HepG2 (cell line): Measurements from ENCODE around the gene TCF12. TPM values are rescaled to one million over a fixed set of nuclear protein-coding genes. Genes with fewer than 3 reads are reported as not detected.

Experiments
- ATAC-seq: fragments of 200-7000 bp; cut with Tn5 transposase; 3 replicates; pipeline ENCODE4 v1.9.1; 2020; ENCODE audit warnings: mild to moderate bottlenecking, moderate library complexity
- BruUV-seq: library from RNA; stranded (reverse); fragments of 400-500 nt; replicated peaks from 2 replicates; lab custom pipeline; 2021; lab: Mats Ljungman, UMichigan
- CTCF ChIA-PET: fragments of 300-600 bp; formaldehyde crosslinking; extraction: SDS; loops from one replicate; lab custom pipeline; 2021; ENCODE audit warnings: low total read pairs, inconsistent platforms, low intra/inter-chr PET ratio; lab: Yijun Ruan, JAX
- POLR2A ChIA-PET: fragments of 350-600 bp; sonication (Branson Sonifier 250); formaldehyde crosslinking; loops from one replicate; lab custom pipeline; 2020; ENCODE audit warnings: antibody characterized with exemption, inconsistent platforms; lab: Yijun Ruan, JAX
- DNase-seq: peaks from one replicate; pipeline ENCODE4 v3.0.0-alpha.2; 2015; ENCODE audit warnings: low spot score
- FAIRE-seq: peaks from 3 replicates; lab custom pipeline; 2011; peaks lifted over from hg19 to GRCh38; lab: Jason Lieb, UNC
- H2AFZ ChIP-seq: one replicate; pipeline ENCODE4 v1.6.1; 2011; ENCODE audit warnings: low read length, inconsistent platforms
- H3K27ac ChIP-seq: fragments of 300-600 bp; 3 replicates; pipeline ENCODE4 v1.8.0; 2011; ENCODE audit warnings: mixed run types, mild to moderate bottlenecking, mixed read lengths, low read length, inconsistent platforms; ENCODE audit not compliant: insufficient read depth; ENCODE audit errors: extremely low read length
- H3K27me3 ChIP-seq, 2 experiments: fragments of 200-600 bp in 1 of 2; 2 replicates in 1 of 2; 3 replicates in 1 of 2; pipeline versions ENCODE4 v1.6.0 to v1.8.0; 2011; ENCODE audit warnings: low read length in 2 of 2, mild to moderate bottlenecking in 2 of 2, moderate library complexity in 2 of 2, inconsistent platforms in 1 of 2; ENCODE audit not compliant: insufficient read depth in 2 of 2, control insufficient read depth in 1 of 2
- H3K36me3 ChIP-seq, 2 experiments: fragments of 200-600 bp in 1 of 2; replicated peaks in 1 of 2; 2 replicates in 1 of 2; 3 replicates in 1 of 2; pipeline versions ENCODE4 v1.5.1 to v1.8.0; 2011; ENCODE audit warnings: low read length in 2 of 2, inconsistent platforms in 1 of 2; ENCODE audit not compliant: insufficient read depth in 2 of 2, control insufficient read depth in 1 of 2
- H3K4me1 ChIP-seq: 2 replicates; pipeline ENCODE4 v1.5.1; 2012; ENCODE audit warnings: low read length, inconsistent platforms; ENCODE audit not compliant: insufficient read depth
- H3K4me2 ChIP-seq: 2 replicates; pipeline ENCODE4 v1.6.0; 2011; ENCODE audit warnings: low read depth, low read length, inconsistent platforms
- H3K4me3 ChIP-seq, 3 experiments: fragments of 200-600 bp in 1 of 3; sonication (generic), shearing (Covaris generic) in 1 of 3; replicated peaks in 1 of 3; 2 replicates each; pipeline ENCODE4 v1.5.1; 2011 to 2016; ENCODE audit warnings: low read length in 3 of 3, inconsistent platforms in 2 of 3, low read depth in 2 of 3, mild to moderate bottlenecking in 2 of 3, control low read depth in 1 of 3, mixed read lengths in 1 of 3; ENCODE audit not compliant: insufficient read depth in 1 of 3
- H3K79me2 ChIP-seq: one replicate; pipeline ENCODE4 v1.6.1; 2011; ENCODE audit warnings: low read length, inconsistent platforms; ENCODE audit not compliant: insufficient read depth
- H3K9ac ChIP-seq: 2 replicates; pipeline ENCODE4 v1.6.0; 2011; ENCODE audit warnings: mild to moderate bottlenecking, low read depth, low read length, inconsistent platforms; ENCODE audit not compliant: insufficient read depth
- H3K9me3 ChIP-seq: 2 replicates; pipeline ENCODE4 v1.5.1; 2012; ENCODE audit warnings: mild to moderate bottlenecking, low read length
- H4K20me1 ChIP-seq: 2 replicates; pipeline ENCODE4 v1.6.0; 2011; ENCODE audit warnings: inconsistent platforms, mild to moderate bottlenecking, low read length, moderate library complexity; ENCODE audit not compliant: insufficient read depth
- CEBPG ChIP-seq: IDR thresholded peaks from 2 replicates; pipeline ENCODE4 v1.6.1; 2016
- DMAP1 ChIP-seq: IDR thresholded peaks from 2 replicates; pipeline ENCODE4 v1.6.1; 2016
- FOXA1 ChIP-seq, 2 experiments: fragments of 450-650 bp in 1 of 2; sonication (generic) in 1 of 2; formaldehyde crosslinking in 1 of 2; IDR thresholded peaks; 2 replicates each; pipeline versions ENCODE4 v1.4.0 to v1.6.1; 2016 to 2020; ENCODE audit warnings: missing genetic modification reagents in 1 of 2
- NKX3-1 ChIP-seq: sonication (generic); formaldehyde crosslinking; IDR thresholded peaks from 2 replicates; pipeline ENCODE4 v1.5.0; 2020; ENCODE audit warnings: missing genetic modification reagents
- NPAS2 ChIP-seq: sonication (generic); formaldehyde crosslinking; IDR thresholded peaks from 2 replicates; pipeline ENCODE4 v1.8.0; 2022; ENCODE audit warnings: mild to moderate bottlenecking, missing genetic modification reagents, borderline replicate concordance
- SKI ChIP-seq: fragments of 450-650 bp; IDR thresholded peaks from one replicate; pipeline ENCODE4 v1.6.1; 2018; ENCODE audit warnings: mild to moderate bottlenecking; ENCODE audit not compliant: partially characterized antibody
- SRSF1 ChIP-seq: fragments of 200-400 bp; formaldehyde crosslinking; optimal IDR thresholded peaks from 2 replicates; pipeline ENCODE3; 2017; ENCODE audit warnings: mild to moderate bottlenecking, low read depth, low read length, moderate library complexity
- ZBTB43 ChIP-seq: sonication (generic); formaldehyde crosslinking; conservative IDR thresholded peaks from 2 replicates; pipeline ENCODE4 v1.4.0; 2020; ENCODE audit warnings: missing genetic modification reagents
- ZNF484 ChIP-seq: sonication (generic); formaldehyde crosslinking; IDR thresholded peaks from 2 replicates; pipeline ENCODE4 v1.5.1; 2020; ENCODE audit warnings: mild to moderate bottlenecking, low read depth, missing genetic modification reagents, borderline replicate concordance
- ZNF546 ChIP-seq: sonication (generic); formaldehyde crosslinking; conservative IDR thresholded peaks from 2 replicates; pipeline ENCODE4 v1.8.1; 2023; ENCODE audit warnings: mild to moderate bottlenecking, missing genetic modification reagents
- WGBS: methylation state at CpG from one replicate; pipeline ENCODE4 v1.1.6; 2017; ENCODE audit warnings: low lambda C conversion rate; 5-methylcytosine and 5-hydroxymethylcytosine counted together
- in situ Hi-C: cut with HindIII; loops from 2 replicates; pipeline ENCODE4 v1.10.0; 2017; ENCODE audit warnings: low pct_unique_long_range_greater_than_20kb; ENCODE audit not compliant: extremely low pct_ligation_motif_present
- intact Hi-C: fragments of 100-400 bp; cut with micrococcal nuclease; formaldehyde crosslinking; loops from one replicate; pipeline ENCODE4 v1.10.0; 2022; ENCODE audit not compliant: unreplicated experiment
- polyA plus RNA-seq, 8 experiments: library from polyadenylated mRNA; depleted of rRNA in 3 of 8; stranded (reverse) in 7 of 8; unstranded in 1 of 8; fragments of >200 nt; fragmentation: Illumina TruSeq in 4 of 8; extraction: Trizol in 4 of 8; gene quantifications; 2 replicates each; pipeline versions ENCODE4 v1.2.1 to v1.2.3, GENCODE V29; 2011 to 2016; ENCODE audit warnings: low read depth in 4 of 8, missing spikeins in 1 of 8, mixed read lengths in 1 of 8; ENCODE audit not compliant: insufficient read depth in 1 of 8
- total RNA-seq, 5 experiments: library from RNA; depleted of rRNA; stranded (reverse); fragments of >200 nt; fragmentation: Illumina TruSeq; extraction: Trizol; gene quantifications; 2 replicates each; pipeline ENCODE4 v1.2.3, GENCODE V29; 2016; ENCODE audit warnings: low read depth in 1 of 5
- TF ChIP-seq, protein P1 (sequence below): sonication (generic); formaldehyde crosslinking; IDR thresholded peaks from 2 replicates; pipeline ENCODE4 v1.4.0; 2020; ENCODE audit warnings: low read depth, mild to moderate bottlenecking, missing genetic modification reagents
- TF ChIP-seq, protein P2 (sequence below): sonication (generic); formaldehyde crosslinking; conservative IDR thresholded peaks from 2 replicates; pipeline ENCODE4 v1.5.0; 2020; ENCODE audit warnings: missing genetic modification reagents

Gene TCF12
- total and polyA plus RNA-seq, 2 of the 13 experiments (the other 11 are each of a cell fraction or from before 2014, with no cell fraction given) = 48.6 to 51.1 TPM

DNA sequence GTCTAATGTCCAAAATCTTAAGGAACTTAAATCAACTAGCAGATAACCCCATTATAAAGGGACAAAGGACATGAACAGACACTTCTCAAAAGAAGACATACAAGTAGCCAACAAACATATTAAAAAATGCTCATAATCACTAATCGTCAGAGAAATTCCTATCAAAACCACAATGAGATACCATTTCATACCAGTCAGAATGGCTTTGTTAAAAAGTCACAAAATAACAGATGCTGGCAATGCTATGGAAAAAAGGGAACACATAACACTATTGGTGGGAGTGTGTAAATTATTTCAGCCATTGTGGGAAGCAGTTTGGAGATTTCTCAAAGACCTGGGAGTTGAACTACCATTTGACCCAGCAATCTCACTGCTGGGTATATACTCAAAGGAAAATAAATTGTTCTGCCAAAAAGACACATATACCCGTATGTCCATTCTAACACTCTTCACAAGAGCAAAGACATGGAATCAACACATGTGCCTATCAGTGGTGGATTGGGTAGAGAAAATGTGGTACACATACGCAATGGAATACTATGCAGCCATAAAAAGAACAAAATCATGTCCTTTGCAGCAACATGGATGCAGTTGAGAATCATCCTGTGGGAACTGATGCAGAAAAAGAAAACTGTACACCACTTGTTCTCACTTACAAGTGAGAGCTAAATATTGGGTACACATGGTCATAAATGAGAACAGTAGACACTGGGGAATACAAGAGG is 78.5 kb downstream of the TCF12 start:
- H3K4me2 ChIP-seq = no peak overlapping the region
- no peaks in the 10 kb centered on the region for H3K27me3 ChIP-seq
- H3K9me3 ChIP-seq = no peaks in the 10 kb centered on the region
- H3K36me3 ChIP-seq = peaks cover 0 to 15% of the 10 kb centered on the region in 2 experiments; a peak in 2 of 5 replicates
- WGBS = 65% methylated on average over 3 of the region's 3 CpGs
- ATAC-seq (no peak), FAIRE-seq (no peak), DNase-seq (no peak)
- CTCF ChIA-PET = no interaction called here
- BruUV-seq = TSS peak; percentile 11
- in situ Hi-C loops = no loop called here
- H3K4me1 ChIP-seq = no peaks in the 10 kb centered on the region
- H3K4me3 ChIP-seq = no peak overlapping the region
- H3K27ac ChIP-seq = no peak overlapping the region
- POLR2A ChIA-PET = no interaction called here
- intact Hi-C loops = no loop called here
- H2AFZ ChIP-seq = no peak overlapping the region
- no peak overlapping the region for H3K9ac ChIP-seq
- TF ChIP-seq FOXA1 (IDR thresholded peaks at IDR 0.05) (no peak), FOXA1 (CRISPR knock-in tag; IDR thresholded peaks at IDR 0.05) (no peak), ZBTB43 (CRISPR knock-in tag) (no peak), ZNF484 (CRISPR knock-in tag) (no peak), CEBPG (CRISPR knock-in tag) (no peak), SKI (no peak), ZNF546 (CRISPR knock-in tag) (no peak), NPAS2 (no peak), DMAP1 (CRISPR knock-in tag) (no peak), SRSF1 (no peak), NKX3-1 (CRISPR knock-in tag) (no peak)
- TF ChIP-seq, protein P1, sequence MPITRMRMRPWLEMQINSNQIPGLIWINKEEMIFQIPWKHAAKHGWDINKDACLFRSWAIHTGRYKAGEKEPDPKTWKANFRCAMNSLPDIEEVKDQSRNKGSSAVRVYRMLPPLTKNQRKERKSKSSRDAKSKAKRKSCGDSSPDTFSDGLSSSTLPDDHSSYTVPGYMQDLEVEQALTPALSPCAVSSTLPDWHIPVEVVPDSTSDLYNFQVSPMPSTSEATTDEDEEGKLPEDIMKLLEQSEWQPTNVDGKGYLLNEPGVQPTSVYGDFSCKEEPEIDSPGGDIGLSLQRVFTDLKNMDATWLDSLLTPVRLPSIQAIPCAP (CRISPR knock-in tag) = no peak
- TF ChIP-seq, protein P2, sequence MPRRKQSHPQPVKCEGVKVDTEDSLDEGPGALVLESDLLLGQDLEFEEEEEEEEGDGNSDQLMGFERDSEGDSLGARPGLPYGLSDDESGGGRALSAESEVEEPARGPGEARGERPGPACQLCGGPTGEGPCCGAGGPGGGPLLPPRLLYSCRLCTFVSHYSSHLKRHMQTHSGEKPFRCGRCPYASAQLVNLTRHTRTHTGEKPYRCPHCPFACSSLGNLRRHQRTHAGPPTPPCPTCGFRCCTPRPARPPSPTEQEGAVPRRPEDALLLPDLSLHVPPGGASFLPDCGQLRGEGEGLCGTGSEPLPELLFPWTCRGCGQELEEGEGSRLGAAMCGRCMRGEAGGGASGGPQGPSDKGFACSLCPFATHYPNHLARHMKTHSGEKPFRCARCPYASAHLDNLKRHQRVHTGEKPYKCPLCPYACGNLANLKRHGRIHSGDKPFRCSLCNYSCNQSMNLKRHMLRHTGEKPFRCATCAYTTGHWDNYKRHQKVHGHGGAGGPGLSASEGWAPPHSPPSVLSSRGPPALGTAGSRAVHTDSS (CRISPR knock-in tag) = no peak
- H3K79me2 ChIP-seq = peaks cover 25% of the 10 kb centered on the region
- H4K20me1 ChIP-seq = no peaks in the 10 kb centered on the region
